Measurements from ENCODE around the gene IFT22.

IFT22 gene

GRCh38 chr7:101321491-101322401 is at the start of gene IFT22:
Gene IFT22 (minus strand): TSS chr7:101321812. CDS start chr7:101321709, 103 bp downstream.
- no peaks in the 10 kb centered on the region for H3K27me3 ChIP-seq (ENCODE audit: control insufficient read depth, insufficient read depth, low read length)
- no peaks in the 10 kb centered on the region for H3K9me3 ChIP-seq (ENCODE audit: control insufficient read depth, insufficient read depth, low read depth, low read length)
- no peaks in the 10 kb centered on the region for H3K4me1 ChIP-seq (ENCODE audit: control insufficient read depth, insufficient read depth, low read length)
- H3K4me3 ChIP-seq (ENCODE audit: low read depth, low read length): peak within 1 kb of the TSS; percentile 86
- peak within 1 kb of the TSS; percentile 76 for H3K27ac ChIP-seq (ENCODE audit: low read depth, low read length)
- peak within 1 kb of the TSS; percentile 85 for H3K9ac ChIP-seq (ENCODE audit: low read length)
- H3K36me3 ChIP-seq (ENCODE audit: control insufficient read depth, insufficient read depth, low read length): peaks cover 18% of the 10 kb centered on the region

- Histone ChIP-seq H3K4me3 (ENCODE audit: low read depth, low read length) (no peak overlapping the region), H3K4me1 (ENCODE audit: control insufficient read depth, insufficient read depth, low read length) (peaks cover 7% of the 10 kb centered on the region), H3K27me3 (ENCODE audit: control insufficient read depth, insufficient read depth, low read length) (no peaks in the 10 kb centered on the region), H3K36me3 (ENCODE audit: control insufficient read depth, insufficient read depth, low read length) (no peaks in the 10 kb centered on the region), H3K9ac (ENCODE audit: low read length) (no peak overlapping the region), H3K27ac (ENCODE audit: low read depth, low read length) (no peak overlapping the region), H3K9me3 (ENCODE audit: control insufficient read depth, insufficient read depth, low read depth, low read length) (no peaks in the 10 kb centered on the region)
Measured at GRCh38 chr7:101370836-101371235, 49.2 kb upstream of the IFT22 start.

- Histone ChIP-seq H3K9ac (ENCODE audit: low read length) (no peak overlapping the region), H3K27me3 (ENCODE audit: control insufficient read depth, insufficient read depth, low read length) (no peaks in the 10 kb centered on the region), H3K27ac (ENCODE audit: low read depth, low read length) (no peak overlapping the region), H3K36me3 (ENCODE audit: control insufficient read depth, insufficient read depth, low read length) (no peaks in the 10 kb centered on the region), H3K4me1 (ENCODE audit: control insufficient read depth, insufficient read depth, low read length) (peaks cover 6% of the 10 kb centered on the region), H3K9me3 (ENCODE audit: control insufficient read depth, insufficient read depth, low read depth, low read length) (no peaks in the 10 kb centered on the region), H3K4me3 (ENCODE audit: low read depth, low read length) (no peak overlapping the region)
Measured at GRCh38 chr7:101368422-101369165, 47.0 kb upstream of the IFT22 start.

- H3K9me3 ChIP-seq (ENCODE audit: control insufficient read depth, insufficient read depth, low read depth, low read length): no peaks in the 10 kb centered on the region
- no peaks in the 10 kb centered on the region for H3K36me3 ChIP-seq (ENCODE audit: control insufficient read depth, insufficient read depth, low read length)
- H3K4me1 ChIP-seq (ENCODE audit: control insufficient read depth, insufficient read depth, low read length): peaks cover 6% of the 10 kb centered on the region
- no peak overlapping the region for H3K4me3 ChIP-seq (ENCODE audit: low read depth, low read length)
- no peak overlapping the region for H3K27ac ChIP-seq (ENCODE audit: low read depth, low read length)
- no peaks in the 10 kb centered on the region; the same call in 1 of the 2 replicates for H3K27me3 ChIP-seq (ENCODE audit: control insufficient read depth, insufficient read depth, low read length)
- H3K9ac ChIP-seq (ENCODE audit: low read length): no peak overlapping the region
Measured at GRCh38 chr7:101367676-101368075, 46.1 kb upstream of the IFT22 start.

GRCh38 chr7:101365956-101366355 is 44.3 kb upstream of the IFT22 start:
- H3K27ac ChIP-seq (ENCODE audit: low read depth, low read length): no peak overlapping the region
- H3K9ac ChIP-seq (ENCODE audit: low read length): no peak overlapping the region
- H3K27me3 ChIP-seq (ENCODE audit: control insufficient read depth, insufficient read depth, low read length): peaks cover 8% of the 10 kb centered on the region
- H3K4me1 ChIP-seq (ENCODE audit: control insufficient read depth, insufficient read depth, low read length): peaks cover 6% of the 10 kb centered on the region
- H3K9me3 ChIP-seq (ENCODE audit: control insufficient read depth, insufficient read depth, low read depth, low read length): no peaks in the 10 kb centered on the region
- H3K36me3 ChIP-seq (ENCODE audit: control insufficient read depth, insufficient read depth, low read length): no peaks in the 10 kb centered on the region
- no peak overlapping the region for H3K4me3 ChIP-seq (ENCODE audit: low read depth, low read length)

- Histone ChIP-seq H3K36me3 (ENCODE audit: control insufficient read depth, insufficient read depth, low read length) (no peaks in the 10 kb centered on the region), H3K9me3 (ENCODE audit: control insufficient read depth, insufficient read depth, low read depth, low read length) (0 out of 2 replicates have a peak, but pooled peaks cover 2% of the 10 kb centered on the region), H3K4me1 (ENCODE audit: control insufficient read depth, insufficient read depth, low read length) (peaks cover 6% of the 10 kb centered on the region), H3K27me3 (ENCODE audit: control insufficient read depth, insufficient read depth, low read length) (peaks cover 8% of the 10 kb centered on the region), H3K4me3 (ENCODE audit: low read depth, low read length) (peak overlapping the region; percentile 98), H3K27ac (ENCODE audit: low read depth, low read length) (peak overlapping the region; percentile 79; the same call in 1 of the 2 replicates), H3K9ac (ENCODE audit: low read length) (peak overlapping the region; percentile 96)
Measured at GRCh38 chr7:101363734-101364374, 42.2 kb upstream of the IFT22 start.

- H3K36me3 ChIP-seq (ENCODE audit: control insufficient read depth, insufficient read depth, low read length): no peaks in the 10 kb centered on the region
- 0 out of 2 replicates have a peak, but pooled peaks cover 2% of the 10 kb centered on the region for H3K9me3 ChIP-seq (ENCODE audit: control insufficient read depth, insufficient read depth, low read depth, low read length)
- H3K4me3 ChIP-seq (ENCODE audit: low read depth, low read length): peak overlapping the region; percentile 98
- H3K27ac ChIP-seq (ENCODE audit: low read depth, low read length): peak overlapping the region; percentile 79; the same call in 1 of the 2 replicates
- peaks cover 8% of the 10 kb centered on the region for H3K27me3 ChIP-seq (ENCODE audit: control insufficient read depth, insufficient read depth, low read length)
- H3K9ac ChIP-seq (ENCODE audit: low read length): peak overlapping the region; percentile 96
- H3K4me1 ChIP-seq (ENCODE audit: control insufficient read depth, insufficient read depth, low read length): peaks cover 4% of the 10 kb centered on the region; the same call in 1 of the 2 replicates
Measured at GRCh38 chr7:101363196-101363733, 41.7 kb upstream of the IFT22 start.

- Histone ChIP-seq H3K27ac (ENCODE audit: low read depth, low read length) (peak within 1 kb of the TSS; percentile 79; the same call in 1 of the 2 replicates), H3K4me3 (ENCODE audit: low read depth, low read length) (peak within 1 kb of the TSS; percentile 98), H3K9me3 (ENCODE audit: control insufficient read depth, insufficient read depth, low read depth, low read length) (0 out of 2 replicates have a peak, but pooled peaks cover 2% of the 10 kb centered on the region), H3K27me3 (ENCODE audit: control insufficient read depth, insufficient read depth, low read length) (peaks cover 8% of the 10 kb centered on the region), H3K9ac (ENCODE audit: low read length) (peak within 1 kb of the TSS; percentile 96), H3K36me3 (ENCODE audit: control insufficient read depth, insufficient read depth, low read length) (no peaks in the 10 kb centered on the region), H3K4me1 (ENCODE audit: control insufficient read depth, insufficient read depth, low read length) (peaks cover 4% of the 10 kb centered on the region; the same call in 1 of the 2 replicates)
Measured at GRCh38 chr7:101362334-101363195, 41.0 kb upstream of the IFT22 start, which contains the start of gene COL26A1. Gene COL26A1 (plus strand): TSS chr7:101362875. CDS start chr7:101363033, 158 bp downstream.

- Histone ChIP-seq H3K4me1 (ENCODE audit: control insufficient read depth, insufficient read depth, low read length) (no peaks in the 10 kb centered on the region), H3K36me3 (ENCODE audit: control insufficient read depth, insufficient read depth, low read length) (no peaks in the 10 kb centered on the region), H3K27me3 (ENCODE audit: control insufficient read depth, insufficient read depth, low read length) (peaks cover 6% of the 10 kb centered on the region), H3K9ac (ENCODE audit: low read length) (no peak overlapping the region), H3K9me3 (ENCODE audit: control insufficient read depth, insufficient read depth, low read depth, low read length) (0 out of 2 replicates have a peak, but pooled peaks cover 2% of the 10 kb centered on the region), H3K27ac (ENCODE audit: low read depth, low read length) (no peak overlapping the region), H3K4me3 (ENCODE audit: low read depth, low read length) (no peak overlapping the region)
Measured at GRCh38 chr7:101357433-101357832, 35.8 kb upstream of the IFT22 start.

- Histone ChIP-seq H3K27ac (ENCODE audit: low read depth, low read length) (no peak overlapping the region), H3K27me3 (ENCODE audit: control insufficient read depth, insufficient read depth, low read length) (no peaks in the 10 kb centered on the region), H3K4me3 (ENCODE audit: low read depth, low read length) (no peak overlapping the region), H3K4me1 (ENCODE audit: control insufficient read depth, insufficient read depth, low read length) (no peaks in the 10 kb centered on the region), H3K36me3 (ENCODE audit: control insufficient read depth, insufficient read depth, low read length) (no peaks in the 10 kb centered on the region), H3K9me3 (ENCODE audit: control insufficient read depth, insufficient read depth, low read depth, low read length) (no peaks in the 10 kb centered on the region), H3K9ac (ENCODE audit: low read length) (no peak overlapping the region)
Measured at GRCh38 chr7:101352920-101353308, 31.3 kb upstream of the IFT22 start.
